ENCODE measurements around the gene TAS2R30.

TAS2R30 gene, protein sequence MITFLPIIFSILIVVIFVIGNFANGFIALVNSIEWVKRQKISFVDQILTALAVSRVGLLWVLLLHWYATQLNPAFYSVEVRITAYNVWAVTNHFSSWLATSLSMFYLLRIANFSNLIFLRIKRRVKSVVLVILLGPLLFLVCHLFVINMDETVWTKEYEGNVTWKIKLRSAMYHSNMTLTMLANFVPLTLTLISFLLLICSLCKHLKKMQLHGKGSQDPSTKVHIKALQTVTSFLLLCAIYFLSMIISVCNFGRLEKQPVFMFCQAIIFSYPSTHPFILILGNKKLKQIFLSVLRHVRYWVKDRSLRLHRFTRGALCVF

DNA sequence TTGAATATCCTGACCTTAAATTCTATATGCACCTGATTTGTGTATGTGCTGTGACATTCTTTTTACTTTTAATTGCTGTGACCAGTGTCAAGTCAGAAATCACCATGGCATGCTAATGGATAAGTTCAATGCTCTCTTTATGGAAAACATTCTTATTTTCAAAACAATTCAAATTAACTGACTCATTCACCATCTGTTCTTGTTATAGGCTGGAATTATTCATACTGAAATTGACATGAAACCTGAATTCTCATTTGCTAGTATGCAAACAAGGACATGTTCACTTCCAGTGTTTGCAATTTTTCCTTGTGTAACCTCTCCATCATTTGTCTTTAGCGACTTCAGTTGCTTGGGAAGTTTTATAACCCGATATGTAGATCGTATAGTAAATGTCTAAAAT is at the start of gene TAS2R30:
Gene TAS2R30 (minus strand): TSS at position 340 of the 400 bp plus-strand sequence. CDS start 400 bp downstream, outside the sequence.
- no peak for DNase-seq

DNA sequence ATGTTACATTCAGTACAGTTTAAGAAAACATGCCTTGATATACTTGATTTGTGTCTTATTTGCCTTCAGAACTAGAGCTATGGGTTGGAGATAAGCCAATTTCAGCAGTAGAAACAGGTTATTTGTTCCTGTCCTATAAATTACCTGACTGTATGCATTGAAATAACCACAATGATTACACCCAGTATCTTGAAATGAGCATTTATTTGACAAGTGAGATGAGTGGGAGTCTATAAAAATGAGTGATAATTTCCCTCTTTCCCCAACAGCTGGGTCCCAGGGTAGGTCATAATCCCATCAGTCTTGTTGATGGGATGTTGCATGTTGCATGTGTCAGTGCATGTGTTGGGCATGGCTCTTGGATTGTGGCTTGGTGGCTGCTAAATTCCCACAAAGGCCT is 48.6 kb upstream of the TAS2R30 start:
- no peak for DNase-seq

DNA sequence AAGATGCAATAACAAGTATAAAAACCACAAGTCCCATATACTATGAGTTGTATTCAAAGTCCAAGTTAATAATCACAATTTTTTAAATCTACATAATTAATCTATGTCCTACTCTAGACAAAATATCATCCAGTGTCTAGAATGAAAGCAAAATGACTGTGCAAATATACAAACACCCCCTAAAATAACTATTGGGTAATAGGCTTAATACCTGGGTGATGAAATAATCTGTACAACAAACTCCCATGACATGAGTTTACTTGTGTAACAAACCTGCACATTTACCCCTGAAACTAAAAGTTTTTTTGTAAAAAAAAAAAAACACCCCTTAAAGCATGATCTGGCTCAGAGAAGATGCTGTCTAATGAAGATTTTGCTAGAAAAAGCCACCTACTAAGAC is 48.1 kb upstream of the TAS2R30 start:
- DNase-seq = no peak

DNA sequence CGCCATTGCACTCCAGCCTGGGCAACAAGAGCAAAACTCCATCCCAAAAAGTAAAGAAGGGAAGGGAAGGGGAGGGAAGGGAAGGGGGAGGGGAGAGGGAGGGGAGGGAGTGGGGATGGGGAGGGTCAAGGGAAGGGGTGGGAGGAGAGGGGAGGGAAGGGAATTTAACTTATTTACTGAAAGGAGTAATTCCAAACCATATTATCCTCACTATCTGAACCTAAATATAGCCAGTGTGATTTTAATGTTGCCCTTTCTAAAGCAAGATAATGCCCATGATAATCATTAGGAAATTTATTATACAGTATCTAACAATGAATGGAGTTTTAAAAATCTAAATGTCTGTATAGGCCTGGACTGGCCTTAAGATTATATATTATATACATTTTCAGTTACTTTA is 43.8 kb upstream of the TAS2R30 start:
- no peak for DNase-seq

DNA sequence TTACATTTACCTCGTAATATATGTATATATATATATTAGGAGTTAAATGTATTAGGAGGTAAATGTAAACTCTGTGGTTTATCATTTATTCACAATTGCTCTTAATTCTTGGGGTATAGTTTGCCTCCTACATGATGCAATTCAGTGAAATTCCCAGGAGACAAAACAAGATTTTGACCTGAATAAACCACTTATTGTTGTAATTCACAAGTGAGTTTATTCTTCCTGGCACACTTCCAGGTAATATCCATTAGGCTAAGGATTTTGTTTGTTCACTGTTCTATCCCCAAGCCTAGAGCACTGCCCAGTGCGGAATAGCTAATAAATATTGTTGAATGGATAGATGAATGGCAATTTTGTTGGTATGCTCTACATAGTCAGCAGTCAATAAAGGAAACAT is 39.6 kb upstream of the TAS2R30 start:
- no peak for DNase-seq

DNA sequence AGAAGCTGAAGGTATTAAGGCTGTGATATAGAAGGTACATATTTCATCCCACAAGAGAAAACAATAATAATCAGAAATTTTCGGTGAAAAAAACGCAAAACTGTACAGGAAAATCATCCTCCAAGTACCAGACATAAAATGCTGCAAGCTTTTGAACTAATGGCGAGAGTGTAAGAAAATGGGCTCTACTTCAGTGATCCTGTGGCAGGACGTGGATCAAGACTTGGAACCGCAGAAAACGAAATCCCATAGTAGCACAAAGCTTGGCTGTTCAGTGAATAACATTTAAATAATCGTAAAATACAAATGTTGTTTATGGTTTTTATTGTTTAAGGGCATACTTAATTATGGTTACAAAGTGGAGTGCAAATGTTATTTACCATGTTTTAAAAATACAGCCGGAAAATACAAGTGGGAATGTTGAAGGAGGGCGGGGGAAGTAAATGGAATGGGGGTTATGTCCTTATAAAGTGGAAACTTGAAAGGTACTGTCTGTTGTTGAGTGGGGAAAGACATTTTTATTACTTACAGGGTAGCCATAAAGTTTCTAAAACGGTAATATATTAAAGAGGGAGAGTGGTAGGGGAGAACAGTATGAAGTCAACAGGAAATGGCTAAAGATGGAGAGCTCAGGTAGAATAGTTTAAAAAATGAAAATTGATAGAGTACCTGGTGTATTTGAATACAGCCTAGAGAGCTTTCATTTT is 37.7 kb upstream of the TAS2R30 start:
- no peak for DNase-seq

DNA sequence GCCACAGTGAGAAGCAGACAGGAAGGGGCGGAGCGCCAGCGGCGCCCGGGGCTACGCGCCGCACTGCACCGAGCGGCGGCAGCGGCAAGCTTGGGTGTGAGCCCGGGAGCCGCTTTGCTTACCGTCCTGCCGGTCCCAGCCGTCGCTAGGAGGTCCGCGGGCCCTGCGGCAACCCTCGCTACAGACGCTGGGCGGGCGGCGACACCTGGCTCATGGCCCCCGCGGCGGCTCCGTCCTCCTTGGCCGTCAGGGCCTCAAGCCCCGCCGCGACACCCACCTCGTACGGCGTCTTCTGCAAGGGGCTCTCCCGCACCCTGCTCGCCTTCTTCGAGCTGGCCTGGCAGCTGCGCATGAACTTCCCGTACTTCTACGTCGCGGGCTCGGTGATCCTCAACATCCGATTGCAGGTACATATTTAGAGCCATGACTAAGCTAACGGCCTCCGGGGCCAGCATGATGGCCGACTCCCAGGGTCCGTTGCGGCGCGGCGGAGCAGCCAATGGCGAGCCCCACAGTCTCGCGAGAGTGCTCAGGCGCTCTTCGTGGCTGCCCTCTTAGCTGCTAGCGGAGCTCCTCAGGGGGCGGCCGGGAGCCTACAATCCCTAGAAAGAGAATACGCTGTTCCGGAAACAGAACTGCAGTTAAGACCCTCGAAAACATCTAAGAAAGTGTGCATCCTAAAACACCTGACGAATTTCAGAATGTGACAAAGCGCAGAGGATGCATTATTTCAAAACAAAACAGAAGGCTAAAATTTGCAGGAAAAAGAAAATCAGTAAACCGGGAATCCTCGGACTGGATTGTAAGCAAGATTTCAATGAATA is 36.9 kb upstream of the TAS2R30 start, which contains the start of gene SMIM10L1:
Gene SMIM10L1 (plus strand): TSS at position 50 of the 824 bp plus-strand sequence. CDS start 163 bp downstream, at position 213.
- DNase-seq = peak; percentile 91

DNA sequence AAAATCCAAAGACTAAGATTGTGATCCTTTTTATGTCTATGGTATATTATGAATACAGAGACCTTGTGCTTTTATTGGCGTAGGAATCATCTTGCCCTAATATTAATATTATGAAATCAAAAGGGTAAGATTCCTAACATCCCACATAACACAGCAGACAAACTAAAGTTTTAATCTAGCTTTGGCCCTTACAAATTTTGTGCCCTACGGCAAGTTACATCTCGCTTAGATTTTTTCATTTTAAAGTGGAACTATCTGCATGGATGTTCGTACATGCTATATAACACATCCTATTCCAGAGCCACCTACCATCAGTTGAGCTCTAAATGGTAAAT is 36.3 kb upstream of the TAS2R30 start:
- DNase-seq = no peak

DNA sequence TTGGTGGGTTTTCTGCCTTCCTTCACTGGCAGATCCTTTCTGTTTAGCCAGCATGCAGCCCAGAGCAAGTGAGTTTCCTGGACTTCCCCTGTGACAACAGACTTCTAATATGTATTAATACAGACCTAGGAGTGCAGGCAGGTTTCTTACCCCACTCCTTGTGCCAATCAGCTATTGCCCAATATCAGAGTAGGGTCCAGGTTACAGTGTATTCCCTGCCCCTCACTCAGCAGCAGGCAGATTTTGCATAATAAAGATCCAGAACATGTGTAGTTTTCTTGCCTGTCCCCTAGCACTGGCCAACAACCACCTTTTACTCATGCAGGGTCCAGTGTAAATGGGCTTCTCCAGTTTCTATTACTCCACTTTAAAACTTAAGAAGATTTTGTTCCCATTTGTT is 31.9 kb upstream of the TAS2R30 start:
- no peak for DNase-seq

DNA sequence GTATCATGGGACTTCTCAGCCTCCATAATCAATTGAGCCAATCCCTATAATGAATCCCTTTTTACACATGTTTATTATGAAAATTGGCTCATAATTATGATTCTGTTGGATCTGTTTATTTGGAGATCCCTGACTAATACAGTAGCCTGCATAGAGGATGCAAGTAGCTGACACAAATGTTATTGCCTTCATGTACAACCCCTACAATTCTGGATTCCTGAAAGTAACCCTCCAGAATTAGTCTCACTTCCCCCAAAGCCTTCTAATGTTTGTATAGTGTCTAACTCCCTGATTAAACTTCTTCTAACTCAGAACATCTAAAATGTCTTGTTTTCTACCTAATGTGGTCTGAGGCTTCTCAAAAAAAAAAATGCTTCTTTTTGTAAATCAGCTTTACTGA is 29.9 kb upstream of the TAS2R30 start:
- no peak for DNase-seq

DNA sequence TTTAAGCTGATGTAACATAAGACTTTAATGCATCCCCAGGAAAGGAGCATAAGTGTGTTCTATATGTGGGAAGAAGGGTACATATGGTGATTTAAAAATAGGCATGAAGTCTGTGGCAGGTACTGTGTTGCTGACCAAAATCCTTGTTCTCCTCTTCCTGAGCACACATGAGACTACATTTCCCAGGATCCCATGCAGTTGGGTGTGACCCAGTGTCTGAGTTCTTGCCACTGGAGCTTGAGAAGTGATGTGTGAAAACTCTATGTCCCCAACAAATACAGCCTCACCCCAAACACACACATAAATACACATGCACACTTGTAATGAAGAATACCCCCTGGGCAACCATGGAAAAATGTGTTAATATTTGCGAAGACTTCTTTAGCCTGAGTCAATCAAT is 28.1 kb upstream of the TAS2R30 start:
- no peak for DNase-seq

DNA sequence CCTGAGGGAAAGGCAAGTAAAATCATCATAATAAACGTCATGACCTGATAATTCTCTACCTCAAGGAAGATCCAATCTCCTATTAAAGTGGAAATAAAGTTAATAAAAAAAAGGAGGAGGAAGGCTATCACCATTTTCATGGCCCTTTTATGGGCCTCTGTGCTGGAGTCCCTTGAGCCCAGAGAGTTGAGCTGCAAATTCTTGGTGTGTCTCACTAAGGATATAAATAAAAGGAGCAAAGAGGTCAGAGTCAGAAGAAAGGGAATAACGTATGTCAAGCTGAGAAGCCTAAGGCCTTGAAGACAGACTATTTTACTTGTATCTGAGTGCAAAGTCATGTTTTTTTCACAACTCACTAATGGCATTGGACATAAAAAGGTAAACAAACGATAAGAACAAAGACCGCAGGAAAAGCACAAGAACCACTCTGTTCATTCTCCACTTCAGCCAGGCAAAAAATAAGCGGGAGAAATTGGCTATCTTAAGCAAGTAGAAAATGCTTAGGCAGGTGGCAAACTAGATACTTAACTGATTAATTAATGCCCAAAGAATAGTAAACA is 24.5 kb upstream of the TAS2R30 start:
- DNase-seq = no peak

DNA sequence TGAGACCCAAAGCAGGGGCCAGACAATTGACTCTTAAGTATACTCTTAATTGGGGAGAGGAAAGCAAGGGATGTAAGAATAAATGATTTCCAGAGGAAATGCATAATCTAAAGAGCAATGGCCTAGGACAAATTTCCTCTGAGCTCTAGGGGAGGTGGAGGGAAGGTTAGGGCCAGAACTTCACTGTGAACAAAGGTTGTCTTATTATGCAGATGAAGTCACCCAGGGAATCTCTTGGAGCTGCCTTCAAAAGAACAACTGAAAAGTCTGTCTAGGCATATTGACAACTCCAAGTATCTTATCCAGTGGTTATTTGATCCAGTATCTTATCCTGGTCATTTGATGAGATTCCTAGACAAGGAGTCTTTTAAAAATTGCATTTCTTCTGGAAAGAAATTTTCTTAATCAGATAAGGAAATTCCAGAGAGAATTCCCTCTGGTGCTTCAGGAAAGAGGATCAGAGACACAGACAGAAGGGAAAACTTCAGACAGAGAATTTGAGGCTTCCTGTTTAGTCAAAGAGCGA is 20.0 kb upstream of the TAS2R30 start:
- no peak for DNase-seq

DNA sequence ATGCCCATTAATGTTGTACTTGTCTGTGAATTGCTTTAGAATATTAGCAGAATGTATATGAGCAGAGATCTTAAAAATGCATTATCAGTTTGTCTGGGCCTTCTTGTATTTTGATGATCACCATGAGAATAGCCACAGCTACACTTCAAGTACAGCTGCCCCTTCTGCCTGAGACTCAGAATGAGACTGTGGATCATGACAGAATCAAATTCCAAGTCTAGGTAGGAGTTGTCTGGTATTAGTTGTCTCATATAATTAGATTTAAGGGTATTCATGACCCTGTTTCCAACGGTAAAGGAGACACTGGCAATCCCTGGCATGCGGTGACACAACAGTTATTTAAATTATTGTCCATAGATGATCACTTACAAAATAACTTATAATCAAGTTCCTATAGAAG is 18.3 kb upstream of the TAS2R30 start:
- DNase-seq = no peak

DNA sequence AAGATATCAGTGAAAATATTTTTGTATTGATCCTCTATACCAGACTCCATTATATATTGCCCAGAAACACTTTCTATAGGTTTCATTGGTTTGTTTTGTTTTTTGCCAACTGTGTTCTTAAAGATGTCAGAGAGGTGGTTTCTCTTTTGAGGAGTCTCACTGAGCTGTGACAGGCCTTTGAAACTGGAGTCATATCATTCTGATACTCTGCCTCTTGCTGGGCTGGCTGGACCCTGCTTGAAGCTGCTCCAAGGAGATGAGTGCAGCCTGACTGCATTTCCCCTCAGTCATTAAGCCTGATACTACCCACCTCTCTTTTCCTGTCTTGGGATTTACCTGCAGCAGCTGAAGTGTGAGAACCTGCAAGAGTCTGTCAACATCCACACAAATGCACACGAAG is 16.4 kb upstream of the TAS2R30 start:
- DNase-seq = no peak

DNA sequence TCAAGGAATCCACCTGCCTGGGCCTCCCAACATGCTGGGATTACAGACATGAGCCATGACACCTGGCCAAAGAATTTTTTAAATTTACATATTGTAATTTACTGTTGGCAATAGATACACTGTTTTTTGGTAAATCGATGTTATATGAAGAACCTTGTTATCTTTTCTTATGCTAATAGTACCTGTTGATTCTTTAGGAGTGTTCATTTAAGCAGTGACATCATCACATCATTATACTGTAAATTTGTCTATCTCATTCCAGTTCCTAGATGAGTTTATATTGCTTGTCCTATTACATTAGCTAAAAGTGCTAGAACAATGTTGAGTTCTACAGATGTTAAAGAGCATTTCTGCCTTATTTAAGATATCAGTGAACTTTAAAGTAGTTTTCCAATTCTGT is 13.0 kb upstream of the TAS2R30 start:
- DNase-seq = no peak

DNA sequence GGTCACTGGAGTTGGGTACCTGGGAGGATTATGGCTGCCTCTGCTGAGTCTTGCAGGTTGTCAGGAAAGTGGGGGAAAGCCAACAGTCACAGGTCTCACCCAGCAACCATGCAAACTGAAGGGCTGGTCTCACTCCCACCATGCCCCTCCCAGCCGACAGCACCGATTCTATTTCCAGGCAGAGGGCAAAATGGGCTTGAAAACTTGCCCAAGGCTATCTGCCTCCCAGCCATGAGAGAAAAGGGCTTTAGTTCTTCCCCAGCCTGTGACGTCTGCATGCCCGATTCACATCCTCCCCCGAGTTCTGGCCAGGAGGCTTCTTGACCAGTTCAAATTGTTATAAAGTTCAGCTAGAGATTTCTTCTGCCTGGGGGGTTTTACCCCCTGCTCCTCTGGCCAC is 9.9 kb upstream of the TAS2R30 start:
- no peak for DNase-seq

DNA sequence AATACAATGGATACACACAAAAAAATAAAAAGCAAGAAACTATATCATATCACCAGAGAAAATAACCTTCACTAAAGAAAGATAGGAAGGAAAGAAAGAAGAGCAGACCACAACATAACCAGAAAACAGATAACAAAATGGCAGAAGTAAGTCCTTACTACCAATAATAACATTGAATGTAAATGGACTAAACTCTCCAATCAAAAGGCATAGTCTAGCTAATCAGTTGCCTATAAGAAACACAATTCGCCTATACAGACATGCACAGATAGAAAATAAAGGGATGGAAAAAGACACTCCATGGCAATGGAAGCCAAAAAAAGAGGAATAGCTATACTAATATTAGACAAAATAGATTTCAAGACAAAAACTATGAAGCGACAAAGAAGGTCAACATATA is 8.9 kb upstream of the TAS2R30 start:
- no peak for DNase-seq

DNA sequence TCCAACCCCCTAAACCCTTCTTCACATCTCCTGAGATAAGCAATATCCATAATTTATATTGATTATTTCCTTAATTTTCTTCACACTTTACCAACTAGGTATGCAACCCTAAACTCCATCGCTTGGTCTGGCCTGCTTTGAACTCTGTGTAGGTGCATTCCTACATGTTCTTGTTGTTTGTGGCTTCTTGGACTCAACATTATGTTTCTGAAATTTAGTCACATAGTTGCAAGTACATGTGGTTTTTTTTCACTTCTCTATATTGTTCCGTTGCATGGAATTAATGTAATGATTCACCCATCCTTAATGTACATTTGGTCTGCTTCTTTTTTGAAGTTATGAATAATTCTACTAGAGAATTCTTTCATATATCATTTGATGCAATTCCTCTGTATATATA is 1.6 kb upstream of the TAS2R30 start:
- no peak for DNase-seq

DNA sequence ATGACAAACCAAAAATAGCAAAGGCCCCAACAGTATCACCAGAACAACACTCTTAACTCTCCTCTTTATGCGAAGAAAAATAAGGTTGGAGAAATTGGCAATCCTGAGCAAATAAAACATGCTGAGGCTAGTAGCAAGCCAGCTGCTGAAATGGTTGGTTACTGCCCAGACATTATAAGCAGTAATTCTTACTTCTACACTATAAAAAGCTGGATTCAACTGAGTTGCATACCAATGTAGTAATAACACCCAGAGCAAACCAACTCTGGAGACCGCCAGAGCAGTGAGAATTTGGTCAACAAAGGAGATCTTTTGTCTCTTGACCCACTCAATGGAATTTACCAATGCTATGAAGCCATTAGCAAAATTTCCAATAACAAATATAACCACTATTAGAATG is 628 bp downstream of the TAS2R30 start:
- DNase-seq = no peak

DNA sequence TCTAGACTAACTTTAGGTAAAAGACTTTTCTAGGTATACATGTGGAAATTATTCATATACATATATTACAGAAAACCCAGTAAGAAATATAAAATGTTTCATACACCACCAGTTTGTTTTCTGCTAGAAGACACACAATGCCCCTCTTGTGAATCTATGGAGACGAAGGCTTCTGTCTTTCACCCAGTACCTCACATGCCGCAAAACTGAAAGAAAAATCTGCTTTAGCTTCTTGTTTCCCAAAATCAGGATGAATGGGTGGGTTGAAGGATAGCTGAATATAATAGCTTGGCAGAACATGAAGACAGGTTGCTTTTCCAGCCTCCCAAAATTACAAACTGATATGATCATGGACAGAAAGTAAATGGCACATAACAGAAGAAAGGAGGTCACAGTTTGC is 1.3 kb downstream of the TAS2R30 start:
- DNase-seq = no peak

DNA sequence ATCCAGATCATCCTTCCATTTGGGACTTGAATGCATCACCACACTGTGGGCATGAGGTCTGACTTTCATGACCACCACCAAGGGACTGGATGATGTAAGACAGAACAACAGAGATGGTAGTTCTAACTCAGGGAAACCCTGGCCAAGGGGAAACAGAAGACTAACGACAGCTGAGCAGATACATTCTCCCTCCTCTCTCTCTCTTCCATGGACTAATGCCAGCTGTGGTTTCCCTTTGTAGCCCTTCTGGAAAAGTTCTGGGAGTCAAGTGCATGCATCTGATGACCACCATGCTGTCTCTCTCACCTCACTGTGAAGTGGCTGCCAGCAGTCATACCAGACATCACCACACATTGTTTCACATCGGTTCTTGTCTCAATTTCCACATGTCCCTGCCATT is 3.4 kb downstream of the TAS2R30 start:
- no peak for DNase-seq

DNA sequence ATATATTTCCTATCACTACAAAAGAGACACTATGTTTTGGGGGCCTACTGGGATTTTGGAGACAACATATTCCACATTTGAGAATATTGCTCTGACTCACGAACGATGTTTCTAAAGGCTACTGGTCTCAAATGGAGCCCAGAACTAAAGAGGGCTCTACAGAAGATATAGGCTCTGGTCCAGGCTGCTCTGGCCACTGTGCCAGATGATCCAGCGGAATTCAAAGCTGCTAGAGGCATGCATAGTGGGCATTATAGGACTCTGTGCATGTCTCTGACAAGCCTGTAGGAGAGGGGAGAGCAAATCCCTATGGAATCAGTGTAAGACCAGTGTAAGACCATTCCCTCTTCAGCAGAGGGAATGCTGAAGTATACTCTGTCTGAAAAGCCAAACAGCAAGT is 4.1 kb downstream of the TAS2R30 start:
- DNase-seq = no peak
